ENCODE results near the gene SLC25A21.

SLC25A21 gene

DNA sequence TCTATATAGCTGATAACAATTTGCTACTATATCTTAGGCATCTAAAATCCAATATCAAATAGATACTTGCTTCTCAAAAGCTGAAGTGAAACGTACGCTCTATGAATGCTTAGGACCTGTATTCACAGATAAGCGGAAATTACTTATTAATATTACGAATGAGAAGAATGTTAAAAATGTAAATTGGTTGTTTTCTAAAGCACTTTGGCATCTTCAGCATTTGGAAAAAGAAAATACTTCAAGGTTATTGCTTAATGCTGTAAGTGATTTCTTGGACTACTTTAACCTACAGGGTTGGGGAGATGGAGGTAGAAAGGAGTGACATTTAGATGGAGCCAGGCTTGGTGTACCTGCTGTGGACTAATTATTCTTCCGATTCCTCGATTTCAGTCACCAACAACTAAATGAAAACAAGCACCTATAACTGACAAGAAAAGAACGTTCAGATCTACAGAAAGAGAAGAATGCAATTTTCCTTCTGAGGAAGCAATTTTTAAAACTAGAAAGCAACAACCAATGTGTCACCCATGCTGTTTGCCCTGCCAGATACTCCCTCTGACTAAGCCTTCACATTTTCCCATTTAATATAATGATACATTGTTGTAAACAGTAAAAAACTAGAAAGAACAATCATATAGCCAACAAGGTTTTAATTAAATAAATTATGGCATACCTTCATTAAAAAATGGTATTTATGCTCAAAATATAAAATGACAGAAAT is 49.3 kb downstream of the SLC25A21 start:
- TF ChIP-seq, protein P1, sequence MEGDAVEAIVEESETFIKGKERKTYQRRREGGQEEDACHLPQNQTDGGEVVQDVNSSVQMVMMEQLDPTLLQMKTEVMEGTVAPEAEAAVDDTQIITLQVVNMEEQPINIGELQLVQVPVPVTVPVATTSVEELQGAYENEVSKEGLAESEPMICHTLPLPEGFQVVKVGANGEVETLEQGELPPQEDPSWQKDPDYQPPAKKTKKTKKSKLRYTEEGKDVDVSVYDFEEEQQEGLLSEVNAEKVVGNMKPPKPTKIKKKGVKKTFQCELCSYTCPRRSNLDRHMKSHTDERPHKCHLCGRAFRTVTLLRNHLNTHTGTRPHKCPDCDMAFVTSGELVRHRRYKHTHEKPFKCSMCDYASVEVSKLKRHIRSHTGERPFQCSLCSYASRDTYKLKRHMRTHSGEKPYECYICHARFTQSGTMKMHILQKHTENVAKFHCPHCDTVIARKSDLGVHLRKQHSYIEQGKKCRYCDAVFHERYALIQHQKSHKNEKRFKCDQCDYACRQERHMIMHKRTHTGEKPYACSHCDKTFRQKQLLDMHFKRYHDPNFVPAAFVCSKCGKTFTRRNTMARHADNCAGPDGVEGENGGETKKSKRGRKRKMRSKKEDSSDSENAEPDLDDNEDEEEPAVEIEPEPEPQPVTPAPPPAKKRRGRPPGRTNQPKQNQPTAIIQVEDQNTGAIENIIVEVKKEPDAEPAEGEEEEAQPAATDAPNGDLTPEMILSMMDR (IDR thresholded peaks at IDR 0.05; ENCODE audit: low read depth, low read length, missing control alignments) = no peak
- no peak for DNase-seq (ENCODE audit: low read depth)
- H3K4me3 ChIP-seq (ENCODE audit: low read depth, low read length) = no peak overlapping the region

DNA sequence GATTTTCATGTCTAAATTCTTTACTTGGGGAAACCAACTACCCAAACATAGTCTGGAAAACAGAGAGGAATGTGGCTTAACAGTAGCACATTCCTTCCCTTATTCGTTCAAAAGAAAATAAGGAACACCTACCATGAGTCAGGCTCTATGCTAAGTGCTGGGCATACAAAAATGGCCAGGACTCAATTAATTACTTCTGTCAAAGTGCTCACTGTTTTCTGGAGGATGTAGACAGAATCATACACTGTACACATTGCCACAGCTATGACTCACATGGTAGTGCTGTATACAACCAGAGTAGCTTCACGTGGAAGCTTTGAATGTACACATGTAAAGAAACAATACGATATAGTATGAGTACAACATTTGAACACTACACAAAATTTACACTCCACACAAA is 50.1 kb downstream of the SLC25A21 start:
- DNase-seq (ENCODE audit: low read depth) = no peak
- TF ChIP-seq, protein P1 (IDR thresholded peaks at IDR 0.05; ENCODE audit: low read depth, low read length, missing control alignments) = no peak
- H3K4me3 ChIP-seq (ENCODE audit: low read depth, low read length) = no peak overlapping the region

DNA sequence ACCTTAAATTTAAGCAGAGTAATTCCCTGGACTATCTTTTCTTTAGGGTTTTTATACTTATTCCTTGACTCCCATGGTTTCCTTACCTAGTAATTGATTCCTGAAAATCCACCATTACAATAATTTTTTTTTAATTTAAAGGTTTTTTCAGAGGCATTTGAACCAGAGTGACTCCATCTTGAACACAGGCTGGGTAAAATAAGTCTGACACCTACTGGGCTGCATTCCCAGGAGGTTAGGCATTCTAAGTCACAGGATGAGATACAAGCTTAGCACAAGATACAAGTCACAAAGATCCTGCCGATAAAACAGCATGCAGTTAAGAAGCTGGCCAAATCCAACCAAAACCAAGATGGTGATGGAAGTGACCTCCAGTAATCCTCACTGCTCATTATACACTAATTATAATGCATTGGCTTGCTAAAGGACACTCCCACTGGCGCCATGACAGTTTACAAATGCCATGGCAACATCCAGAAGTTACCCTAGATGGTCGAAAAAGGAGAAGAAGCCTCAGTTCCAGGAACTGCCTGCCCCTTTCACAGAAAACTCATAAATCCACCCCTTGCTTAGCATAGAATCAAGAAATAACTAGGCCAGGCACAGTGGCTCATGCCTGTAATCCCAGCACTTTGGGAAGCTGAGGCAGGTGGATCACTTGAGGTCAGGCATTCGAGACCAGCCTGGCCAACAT is 53.6 kb downstream of the SLC25A21 start:
- TF ChIP-seq, protein P1 (IDR thresholded peaks at IDR 0.05; ENCODE audit: low read depth, low read length, missing control alignments) = no peak
- no peak overlapping the region for H3K4me3 ChIP-seq (ENCODE audit: low read depth, low read length)
- DNase-seq (ENCODE audit: low read depth) = no peak

DNA sequence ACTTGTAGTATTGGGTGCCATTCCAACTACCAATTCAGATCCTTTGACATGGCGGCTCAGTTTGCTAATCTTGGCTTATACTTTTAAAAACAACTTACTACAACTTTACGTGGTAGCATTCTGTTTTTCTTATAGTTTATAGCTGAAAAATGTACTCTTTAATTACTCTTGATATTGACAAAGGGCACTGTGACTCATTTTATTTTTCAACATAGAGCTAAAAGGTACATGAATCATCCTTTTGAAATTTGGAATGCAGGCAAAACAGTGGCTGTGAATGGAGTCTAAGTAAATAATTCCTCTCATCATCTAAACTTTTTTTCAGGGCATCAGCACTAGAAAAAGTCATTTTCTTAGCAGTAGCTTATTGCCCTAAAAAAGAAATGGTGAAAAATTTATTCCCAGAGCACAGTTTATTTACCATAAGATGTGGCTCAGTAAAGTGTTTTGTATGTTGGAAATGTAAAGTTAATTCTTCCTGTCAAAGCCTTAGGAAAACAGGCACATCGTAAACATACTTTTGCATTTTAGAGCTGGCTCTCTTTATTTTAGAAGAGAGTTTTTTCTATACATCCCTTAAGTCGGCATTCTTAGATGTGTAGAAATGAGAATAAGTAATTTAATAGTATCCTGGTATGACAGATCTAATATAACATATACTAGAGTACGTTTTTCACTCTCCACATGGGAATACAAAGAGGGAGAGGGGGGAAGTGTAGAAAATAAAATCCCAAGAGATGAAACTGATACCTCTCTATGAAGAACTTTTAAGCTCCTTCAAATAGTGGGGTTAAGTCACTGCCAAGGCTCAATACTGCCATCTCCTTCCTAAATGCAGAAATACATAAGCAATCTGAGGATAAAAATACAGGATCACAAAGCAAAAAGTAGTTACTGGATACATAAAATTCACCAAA is 55.2 kb downstream of the SLC25A21 start:
- TF ChIP-seq, protein P1 (IDR thresholded peaks at IDR 0.05; ENCODE audit: low read depth, low read length, missing control alignments) = no peak
- DNase-seq (ENCODE audit: low read depth) = no peak
- no peak overlapping the region for H3K4me3 ChIP-seq (ENCODE audit: low read depth, low read length)

DNA sequence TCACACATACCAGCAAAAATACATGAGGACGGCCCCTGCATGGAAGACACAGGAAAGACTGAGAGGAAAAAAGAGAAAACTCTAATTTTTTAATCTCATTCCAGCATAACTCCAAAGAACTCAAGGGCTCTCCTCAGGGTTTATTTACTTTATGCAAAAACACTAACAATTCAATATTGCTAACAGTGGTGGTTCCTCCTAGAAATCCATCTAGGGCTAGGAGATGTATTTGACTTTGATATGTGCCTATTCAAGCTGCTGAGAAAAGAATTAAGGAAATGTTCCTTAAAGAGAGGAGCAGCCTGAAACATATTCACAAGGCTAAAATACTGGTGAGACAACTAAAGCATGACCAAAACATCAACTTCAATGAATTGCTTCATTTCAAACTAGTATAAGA is 57.0 kb downstream of the SLC25A21 start:
- no peak for DNase-seq (ENCODE audit: low read depth)
- TF ChIP-seq, protein P1 (IDR thresholded peaks at IDR 0.05; ENCODE audit: low read depth, low read length, missing control alignments) = no peak

DNA sequence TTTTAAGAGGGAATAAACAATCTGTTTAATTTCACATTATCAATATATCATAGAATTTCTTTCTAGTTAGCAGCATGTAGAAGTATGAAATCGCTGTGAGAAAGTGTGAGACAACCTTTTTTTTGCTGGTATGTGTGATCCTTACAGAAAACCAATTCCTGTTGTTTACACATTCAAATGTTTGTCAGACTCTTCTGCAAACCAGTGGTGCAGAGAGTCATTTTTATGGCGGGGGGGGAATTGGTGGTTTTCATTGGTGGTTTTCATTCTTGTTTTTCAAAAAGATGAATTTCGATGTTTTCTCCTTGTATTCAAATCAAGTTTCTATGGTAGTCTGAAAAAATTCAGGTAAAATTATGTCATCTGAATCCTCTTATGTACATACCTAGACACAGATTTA is 57.8 kb downstream of the SLC25A21 start:
- TF ChIP-seq, protein P1 (IDR thresholded peaks at IDR 0.05; ENCODE audit: low read depth, low read length, missing control alignments) = no peak
- no peak for DNase-seq (ENCODE audit: low read depth)

More for the DNA sequence above, 57.0 kb downstream of the SLC25A21 start:
- no peak overlapping the region for H3K4me3 ChIP-seq (ENCODE audit: low read depth, low read length)

More for the DNA sequence above, 57.8 kb downstream of the SLC25A21 start:
- no peak overlapping the region for H3K4me3 ChIP-seq (ENCODE audit: low read depth, low read length)

Data from GM12864 (cell line).